Vagina (tissue), 2 donors: ENCODE measurements around the gene EVX1. TPM values are rescaled to one million over a fixed set of nuclear protein-coding genes. Genes with fewer than 3 reads are reported as not detected.

Experiments used
- DNase-seq, 2 donors: peaks; one replicate each; pipeline ENCODE4 v3.0.0-alpha.2; 2017; ENCODE audit errors: extremely low spot score in 2 of 2
- H3K27ac ChIP-seq: fragments of 200-600 bp; sonication (generic); one replicate; pipeline ENCODE4 v1.5.1; 2019
- H3K27me3 ChIP-seq: fragments of 200-600 bp; sonication (generic); one replicate; pipeline ENCODE4 v1.5.1; 2019
- H3K36me3 ChIP-seq, 2 donors: fragments of 200-600 bp; sonication (generic); one replicate each; pipeline ENCODE4 v1.5.1; 2017 to 2019
- H3K4me1 ChIP-seq: fragments of 200-600 bp; sonication (generic); one replicate; pipeline ENCODE4 v1.5.1; 2019
- H3K4me3 ChIP-seq, 2 donors: fragments of 200-600 bp; sonication (generic); 1 replicate in 1 of 2; 2 replicates in 1 of 2; pipeline ENCODE4 v1.5.1; 2016 to 2019
- H3K9me3 ChIP-seq: fragments of 200-600 bp; sonication (generic); one replicate; pipeline ENCODE4 v1.5.1; 2019
- CTCF ChIP-seq, 3 experiments: fragments of 450-650 bp in 2 of 3; fragments of 200-600 bp in 1 of 3; sonication (generic) in 1 of 3; IDR thresholded peaks; one replicate each; pipeline ENCODE4 v1.5.1; 2017 to 2019; ENCODE audit warnings: antibody characterized with exemption in 3 of 3, mild to moderate bottlenecking in 2 of 3, moderate library complexity in 2 of 3
- POLR2A ChIP-seq, 2 donors: fragments of 450-650 bp; IDR thresholded peaks; one replicate each; pipeline ENCODE4 v1.6.1; 2017; ENCODE audit warnings: antibody characterized with exemption in 2 of 2, mild to moderate bottlenecking in 2 of 2, moderate library complexity in 2 of 2
- POLR2AphosphoS5 ChIP-seq, 2 donors: sonication (generic); formaldehyde crosslinking; IDR thresholded peaks; one replicate each; pipeline ENCODE4 v1.9.0; 2017; ENCODE audit warnings: antibody characterized with exemption in 2 of 2, mild to moderate bottlenecking in 2 of 2, low read depth in 1 of 2; ENCODE audit not compliant: insufficient read depth in 1 of 2
- intact Hi-C: fragments of 100-400 bp; cut with DNase I; formaldehyde crosslinking; loops from one replicate; pipeline ENCODE4 v1.15.1; 2023
- total RNA-seq: library from RNA; depleted of rRNA; stranded (reverse); fragments of >200 nt; gene quantifications from one replicate; pipeline ENCODE4 v1.2.3, GENCODE V29; 2016

The EVX1 gene
- total RNA-seq, 1 donor from 2014 or later, result 2.5 TPM

GRCh38 chr7:27220440-27220955 lies 22.1 kb upstream of the EVX1 start:
- DNase-seq, result peak; percentile 55 to 62
- intact Hi-C loops, result no loop called here
- Histone ChIP-seq H3K9me3 (no peaks in the 10 kb centered on the region), H3K4me1 (peaks cover 4% of the 10 kb centered on the region), H3K36me3 (no peaks in the 10 kb centered on the region), H3K27ac (no peak overlapping the region), H3K4me3 (peak overlapping the region in 1 of 2 donors; percentile 10), H3K27me3 (no peaks in the 10 kb centered on the region)
- TF ChIP-seq POLR2A (IDR thresholded peaks at IDR 0.05) (no peak), POLR2AphosphoS5 (IDR thresholded peaks at IDR 0.05; ENCODE audit: insufficient read depth in 1 of 2, low read depth in 1 of 2) (no peak), CTCF (IDR thresholded peaks at IDR 0.05) (no peak)

GRCh38 chr7:27221201-27221797 lies 21.3 kb upstream of the EVX1 start:
- peaks cover 8% of the 10 kb centered on the region for H3K4me1 ChIP-seq
- intact Hi-C loops, result no loop called here
- TF ChIP-seq CTCF (IDR thresholded peaks at IDR 0.05) (no peak), POLR2AphosphoS5 (IDR thresholded peaks at IDR 0.05; ENCODE audit: insufficient read depth in 1 of 2, low read depth in 1 of 2) (no peak), POLR2A (IDR thresholded peaks at IDR 0.05) (no peak)
- H3K9me3 ChIP-seq, result no peaks in the 10 kb centered on the region
- no peaks in the 10 kb centered on the region for H3K36me3 ChIP-seq
- H3K4me3 ChIP-seq, result no peak overlapping the region
- no peak overlapping the region for H3K27ac ChIP-seq
- DNase-seq, result peak in 1 of 2 donors; percentile 52
- no peaks in the 10 kb centered on the region for H3K27me3 ChIP-seq

GRCh38 chr7:27223941-27224575 lies 18.5 kb upstream of the EVX1 start:
- Histone ChIP-seq H3K9me3 (no peaks in the 10 kb centered on the region), H3K27ac (no peak overlapping the region), H3K4me3 (no peak overlapping the region), H3K4me1 (peaks cover 8% of the 10 kb centered on the region), H3K36me3 (no peaks in the 10 kb centered on the region), H3K27me3 (no peaks in the 10 kb centered on the region)
- no peak for DNase-seq
- TF ChIP-seq CTCF (IDR thresholded peaks at IDR 0.05) (no peak), POLR2A (IDR thresholded peaks at IDR 0.05) (no peak), POLR2AphosphoS5 (IDR thresholded peaks at IDR 0.05; ENCODE audit: insufficient read depth in 1 of 2, low read depth in 1 of 2) (no peak)
- intact Hi-C loops, result no loop called here

GRCh38 chr7:27224983-27225934 lies 17.3 kb upstream of the EVX1 start:
- Histone ChIP-seq H3K27me3 (no peaks in the 10 kb centered on the region), H3K4me3 (no peak overlapping the region), H3K9me3 (no peaks in the 10 kb centered on the region), H3K4me1 (peaks cover 8% of the 10 kb centered on the region), H3K27ac (no peak overlapping the region), H3K36me3 (no peaks in the 10 kb centered on the region)
- TF ChIP-seq CTCF (IDR thresholded peaks at IDR 0.05) (no peak), POLR2A (IDR thresholded peaks at IDR 0.05) (no peak), POLR2AphosphoS5 (IDR thresholded peaks at IDR 0.05; ENCODE audit: insufficient read depth in 1 of 2, low read depth in 1 of 2) (no peak)
- no peak for DNase-seq
- intact Hi-C loops, result no loop called here
